HT-29 (cell line): Measurements from ENCODE around the gene CCL15. TPM values are rescaled to one million over a fixed set of nuclear protein-coding genes. Genes with fewer than 3 reads are reported as not detected.

ENCODE experiments used
- total RNA-seq: library from RNA; depleted of rRNA; stranded (reverse); fragments of >200 nt; shearing (Covaris generic); gene quantifications from 2 replicates; pipeline ENCODE4 v1.2.3, GENCODE V29; 2014; rRNA removed

Gene CCL15
- total RNA-seq, 1 experiment from 2014 or later: 8.4 TPM

Other genes with a start within 250 kb of the CCL15 start
- 0.52 and 0.56 TPM in 2 replicates for gene GAS2L2, start 248.3 kb downstream of the CCL15 start, total RNA-seq
- gene C17orf50, start 240.7 kb downstream of the CCL15 start, total RNA-seq: not detected in 2 replicates
- 0.18 and 0.25 TPM in 2 replicates for gene MMP28, start 205.9 kb downstream of the CCL15 start, total RNA-seq
- gene TAF15, start 192.1 kb downstream of the CCL15 start, total RNA-seq: 83.7 and 99.8 TPM in 2 replicates
- gene HEATR9, start 132.7 kb downstream of the CCL15 start, total RNA-seq: not detected in 2 replicates
- gene CCL5, start 121.2 kb downstream of the CCL15 start, total RNA-seq: 0.23 TPM in 1 of 2 replicates, not detected in the other
- 4.9 and 11.3 TPM in 2 replicates for gene RDM1, start 70.8 kb downstream of the CCL15 start, total RNA-seq
- not detected in 2 replicates for gene LYZL6, start 57.8 kb downstream of the CCL15 start, total RNA-seq
- gene CCL16, start 20.1 kb downstream of the CCL15 start, total RNA-seq: not detected in 2 replicates
- 0.15 and 0.37 TPM in 2 replicates for gene CCL14, start 14.8 kb downstream of the CCL15 start, total RNA-seq
- not detected in 2 replicates for gene CCL23, start 16.4 kb upstream of the CCL15 start, total RNA-seq
- gene CCL18, start 62.7 kb upstream of the CCL15 start, total RNA-seq: not detected in 2 replicates
- not detected in 2 replicates for gene CCL3, start 88.6 kb upstream of the CCL15 start, total RNA-seq
- not detected in 2 replicates for gene CCL4, start 102.3 kb upstream of the CCL15 start, total RNA-seq
- 10.0 and 18.6 TPM in 2 replicates for gene TBC1D3B, start 175.1 kb upstream of the CCL15 start, total RNA-seq
- gene CCL3L1, start 195.2 kb upstream of the CCL15 start, total RNA-seq: not detected in 2 replicates
- gene CCL4L2, start 209.5 kb upstream of the CCL15 start, total RNA-seq: not detected in 2 replicates